IPS-18c (cell line): ENCODE data around the gene NFE2L2.
"Not testable (repeated sequence)": the region's sequence is repeated elsewhere in the genome, so short reads cannot be mapped to it uniquely, and the experiment has no call there.

Experiments
- H3K4me3 ChIP-seq: 2 replicates; pipeline ENCODE4 v1.7.0; 2013; ENCODE audit warnings: low read depth, mild to moderate bottlenecking, low read length, moderate library complexity; ENCODE audit not compliant: insufficient read depth
- H3K9me3 ChIP-seq: one replicate; pipeline ENCODE4 v1.6.1; 2013; ENCODE audit warnings: mild to moderate bottlenecking, low read length, moderate library complexity; ENCODE audit not compliant: control insufficient read depth, insufficient read depth

NFE2L2 gene

GRCh38 chr2:177264693-177265587, at the start of gene NFE2L2:
Gene NFE2L2 (minus strand): TSS chr2:177264727. CDS start chr2:177264576, 151 bp downstream.
- Histone ChIP-seq H3K4me3 (peak within 1 kb of the TSS; percentile 82), H3K9me3 (no peaks in the 10 kb centered on the region)

GRCh38 chr2:177314194-177314593, 49.7 kb upstream of the NFE2L2 start:
- Histone ChIP-seq H3K9me3 (no peaks in the 10 kb centered on the region), H3K4me3 (no peak overlapping the region)

- H3K4me3 ChIP-seq, result no peak overlapping the region
Observed at GRCh38 chr2:177313162-177313781, 48.7 kb upstream of the NFE2L2 start.

GRCh38 chr2:177312562-177312961, 48.0 kb upstream of the NFE2L2 start:
- Histone ChIP-seq H3K9me3 (no peaks in the 10 kb centered on the region), H3K4me3 (no peak overlapping the region)

More at GRCh38 chr2:177313162-177313781, 48.7 kb upstream of the NFE2L2 start:
- no peaks in the 10 kb centered on the region for H3K9me3 ChIP-seq

- H3K4me3 ChIP-seq, H3K9me3 ChIP-seq: not testable (repeated sequence)
Observed at GRCh38 chr2:177309672-177310309, 45.3 kb upstream of the NFE2L2 start.

- Histone ChIP-seq H3K4me3 (no peak overlapping the region), H3K9me3 (no peaks in the 10 kb centered on the region)
Observed at GRCh38 chr2:177306550-177306949, 42.0 kb upstream of the NFE2L2 start.

GRCh38 chr2:177303939-177304338, 39.4 kb upstream of the NFE2L2 start:
- Histone ChIP-seq H3K4me3 (no peak overlapping the region), H3K9me3 (no peaks in the 10 kb centered on the region)

GRCh38 chr2:177302552-177302951, 38.0 kb upstream of the NFE2L2 start:
- H3K9me3 ChIP-seq, result no peaks in the 10 kb centered on the region

GRCh38 chr2:177298191-177298590, 33.7 kb upstream of the NFE2L2 start:
- Histone ChIP-seq H3K4me3 (no peak overlapping the region), H3K9me3 (no peaks in the 10 kb centered on the region)

More at GRCh38 chr2:177302552-177302951, 38.0 kb upstream of the NFE2L2 start:
- H3K4me3 ChIP-seq, result no peak overlapping the region

GRCh38 chr2:177296040-177296439, 31.5 kb upstream of the NFE2L2 start:
- no peaks in the 10 kb centered on the region for H3K9me3 ChIP-seq
- no peak overlapping the region for H3K4me3 ChIP-seq

- no peak overlapping the region for H3K4me3 ChIP-seq
Observed at GRCh38 chr2:177295484-177295883, 31.0 kb upstream of the NFE2L2 start.

GRCh38 chr2:177291701-177292100, 27.2 kb upstream of the NFE2L2 start:
- H3K4me3 ChIP-seq, result no peak overlapping the region

More at GRCh38 chr2:177295484-177295883, 31.0 kb upstream of the NFE2L2 start:
- no peaks in the 10 kb centered on the region for H3K9me3 ChIP-seq

GRCh38 chr2:177289824-177290628, 25.5 kb upstream of the NFE2L2 start:
- Histone ChIP-seq H3K9me3 (no peaks in the 10 kb centered on the region), H3K4me3 (no peak overlapping the region)

More at GRCh38 chr2:177291701-177292100, 27.2 kb upstream of the NFE2L2 start:
- H3K9me3 ChIP-seq, result no peaks in the 10 kb centered on the region

- Histone ChIP-seq H3K9me3 (no peaks in the 10 kb centered on the region), H3K4me3 (no peak overlapping the region)
Observed at GRCh38 chr2:177287814-177288213, 23.3 kb upstream of the NFE2L2 start.

- Histone ChIP-seq H3K4me3 (no peak overlapping the region), H3K9me3 (no peaks in the 10 kb centered on the region)
Observed at GRCh38 chr2:177285892-177286715, 21.6 kb upstream of the NFE2L2 start.

GRCh38 chr2:177284531-177284930, 20.0 kb upstream of the NFE2L2 start:
- Histone ChIP-seq H3K9me3 (no peaks in the 10 kb centered on the region), H3K4me3 (no peak overlapping the region)
